Measurements from ENCODE around the gene SLC39A1. TPM values are rescaled to one million over a fixed set of nuclear protein-coding genes. Genes with fewer than 3 reads are reported as not detected.

SLC39A1 gene
- total RNA-seq, 2 experiments from 2014 or later, result 33.5 to 36.4 TPM

- ChIA-PET CTCF (interaction anchor here (1.8 to 5.2 kb wide), 2 partner anchors 9 to 14 kb away, joined by 8 to 38 read pairs; partner anchors contain the start of genes CREB3L4 and DENND4B), POLR2A (interaction anchor here (0.7 to 0.9 kb wide), 2 partner anchors 8 to 169 kb away, joined by 3 to 5 read pairs; no protein-coding TSS in a partner anchor)
- DNase-seq, result no peak
- Mint-ChIP-seq H3K4me1 (peaks cover 70% of the 10 kb centered on the region), H3K9me3 (no peaks in the 10 kb centered on the region), H3K27ac (peak overlapping the region; percentile 92), H3K36me3 (ENCODE audit: low read depth) (peaks cover 28% of the 10 kb centered on the region), H3K4me3 (peak overlapping the region; percentile 96), H3K27me3 (no peaks in the 10 kb centered on the region)
Measured at GRCh38 chr1:153958961-153959260, 4.4 kb downstream of the SLC39A1 start.

- Mint-ChIP-seq H3K36me3 (ENCODE audit: low read depth) (peaks cover 33% of the 10 kb centered on the region), H3K4me3 (peak within 1 kb of the TSS; percentile 96), H3K27ac (peak within 1 kb of the TSS; percentile 92), H3K4me1 (peaks cover 66% of the 10 kb centered on the region), H3K9me3 (no peaks in the 10 kb centered on the region), H3K27me3 (no peaks in the 10 kb centered on the region)
- POLR2A ChIA-PET, result interaction anchor here (0.7 to 1.0 kb wide), 3 partner anchors 8 to 168 kb away, joined by 3 to 5 read pairs (median 5); partner anchors contain the start of gene JTB
- CTCF ChIA-PET, result interaction anchor here (0.6 to 5.2 kb wide), 4 partner anchors 7 to 286 kb away, joined by 3 to 38 read pairs (median 6); partner anchors contain the start of genes CREB3L4 and DENND4B
- DNase-seq, result peak; percentile 99
Measured at GRCh38 chr1:153958111-153958960, 5.0 kb downstream of the SLC39A1 start, which contains the start of gene CRTC2. Gene CRTC2, minus strand, starts transcription at chr1:153958612. Its CDS starts 115 bp downstream, at chr1:153958497.

GRCh38 chr1:153957744-153958110 lies 5.6 kb downstream of the SLC39A1 start:
- Mint-ChIP-seq H3K27me3 (no peaks in the 10 kb centered on the region), H3K27ac (peak overlapping the region; percentile 92), H3K36me3 (ENCODE audit: low read depth) (peaks cover 35% of the 10 kb centered on the region), H3K4me3 (peak overlapping the region; percentile 96), H3K9me3 (no peaks in the 10 kb centered on the region), H3K4me1 (peaks cover 64% of the 10 kb centered on the region)
- peak; percentile 46 for DNase-seq
- POLR2A ChIA-PET, result interaction anchor here (1.0 kb wide), 1 partner anchor 20 kb away, joined by 5 read pairs; the partner anchor contains the start of gene JTB
- CTCF ChIA-PET, result interaction anchor here (0.6 to 5.2 kb wide), 4 partner anchors 8 to 286 kb away, joined by 3 to 38 read pairs (median 6); partner anchors contain the start of genes CREB3L4 and DENND4B

GRCh38 chr1:153956997-153957715 lies 6.2 kb downstream of the SLC39A1 start:
- Mint-ChIP-seq H3K4me3 (peak overlapping the region; percentile 96), H3K36me3 (ENCODE audit: low read depth) (peaks cover 39% of the 10 kb centered on the region), H3K4me1 (peaks cover 58% of the 10 kb centered on the region), H3K27me3 (no peaks in the 10 kb centered on the region), H3K27ac (peak overlapping the region; percentile 92), H3K9me3 (no peaks in the 10 kb centered on the region)
- POLR2A ChIA-PET, result no interaction called here
- no peak for DNase-seq
- CTCF ChIA-PET, result interaction anchor here (0.6 to 5.2 kb wide), 6 partner anchors 9 to 165 kb away, joined by 3 to 38 read pairs (median 4); partner anchors contain the start of genes CREB3L4 and DENND4B

- peaks cover 42% of the 10 kb centered on the region for H3K4me1 Mint-ChIP-seq
- ChIA-PET POLR2A (no interaction called here), CTCF (interaction anchor here (1.1 to 5.2 kb wide), 3 partner anchors 8 to 30 kb away, joined by 3 to 38 read pairs (median 7); partner anchors contain the start of genes DENND4B and SLC39A1)
- peak overlapping the region; percentile 80 for H3K27ac Mint-ChIP-seq
- H3K9me3 Mint-ChIP-seq, result no peaks in the 10 kb centered on the region
- no peaks in the 10 kb centered on the region for H3K27me3 Mint-ChIP-seq
- no peak for DNase-seq
- peaks cover 47% of the 10 kb centered on the region for H3K36me3 Mint-ChIP-seq (ENCODE audit: low read depth)
- no peak overlapping the region for H3K4me3 Mint-ChIP-seq
Measured at GRCh38 chr1:153954826-153955225, 8.5 kb downstream of the SLC39A1 start.

GRCh38 chr1:153953859-153954365 lies 9.4 kb downstream of the SLC39A1 start:
- Mint-ChIP-seq H3K9me3 (no peaks in the 10 kb centered on the region), H3K4me3 (peak overlapping the region; percentile 21), H3K27me3 (no peaks in the 10 kb centered on the region), H3K4me1 (peaks cover 35% of the 10 kb centered on the region), H3K27ac (peak overlapping the region; percentile 54), H3K36me3 (ENCODE audit: low read depth) (peaks cover 47% of the 10 kb centered on the region)
- ChIA-PET CTCF (interaction anchor here (0.5 to 5.2 kb wide), 6 partner anchors 9 to 127 kb away, joined by 3 to 38 read pairs (median 4); partner anchors contain the start of genes DENND4B, RAB13 and SLC39A1), POLR2A (interaction anchor here (0.7 kb wide), 1 partner anchor 14 kb away, joined by 6 read pairs; the partner anchor contains the start of gene CREB3L4)
- DNase-seq, result no peak

GRCh38 chr1:153951801-153952200 lies 11.5 kb downstream of the SLC39A1 start:
- POLR2A ChIA-PET, result no interaction called here
- no peaks in the 10 kb centered on the region for H3K27me3 Mint-ChIP-seq
- H3K4me1 Mint-ChIP-seq, result peaks cover 34% of the 10 kb centered on the region
- no peak for DNase-seq
- no peaks in the 10 kb centered on the region for H3K9me3 Mint-ChIP-seq
- CTCF ChIA-PET, result no interaction called here
- peaks cover 54% of the 10 kb centered on the region for H3K36me3 Mint-ChIP-seq (ENCODE audit: low read depth)
- H3K27ac Mint-ChIP-seq, result no peak overlapping the region
- no peak overlapping the region for H3K4me3 Mint-ChIP-seq

- peaks cover 50% of the 10 kb centered on the region for H3K36me3 Mint-ChIP-seq (ENCODE audit: low read depth)
- ChIA-PET POLR2A (no interaction called here), CTCF (no interaction called here)
Measured at GRCh38 chr1:153951183-153951582, 12.2 kb downstream of the SLC39A1 start.

GRCh38 chr1:153946622-153947241 lies 16.6 kb downstream of the SLC39A1 start, which contains the start of gene DENND4B:
Gene DENND4B, minus strand, starts transcription at chr1:153946718. Its CDS starts 2,344 bp downstream, at chr1:153944374.
- H3K36me3 Mint-ChIP-seq (ENCODE audit: low read depth), result peaks cover 52% of the 10 kb centered on the region

More at GRCh38 chr1:153951183-153951582, 12.2 kb downstream of the SLC39A1 start:
- H3K4me1 Mint-ChIP-seq, result peaks cover 29% of the 10 kb centered on the region
- H3K9me3 Mint-ChIP-seq, result no peaks in the 10 kb centered on the region
- no peaks in the 10 kb centered on the region for H3K27me3 Mint-ChIP-seq
- no peak for DNase-seq
- no peak overlapping the region for H3K4me3 Mint-ChIP-seq
- H3K27ac Mint-ChIP-seq, result no peak overlapping the region

GRCh38 chr1:153945795-153946621 lies 17.3 kb downstream of the SLC39A1 start:
- ChIA-PET CTCF (interaction anchor here (0.9 to 3.9 kb wide), 18 partner anchors 9 to 167 kb away, joined by 3 to 38 read pairs (median 6); partner anchors contain the start of genes CREB3L4, CRTC2, GATAD2B and JTB), POLR2A (interaction anchor here (0.7 to 1.4 kb wide), 3 partner anchors 17 to 44 kb away, joined by 3 to 6 read pairs (median 4); partner anchors contain the start of genes RPS27 and SLC39A1)
- DNase-seq, result peak; percentile 73

More at GRCh38 chr1:153946622-153947241, 16.6 kb downstream of the SLC39A1 start, which contains the start of gene DENND4B:
- ChIA-PET CTCF (interaction anchor here (0.6 to 3.9 kb wide), 19 partner anchors 9 to 490 kb away, joined by 3 to 38 read pairs (median 5); partner anchors contain the start of genes CREB3L4, CRTC2, GATAD2B and JTB), POLR2A (interaction anchor here (0.7 to 1.4 kb wide), 3 partner anchors 16 to 44 kb away, joined by 3 to 6 read pairs (median 4); partner anchors contain the start of genes RPS27 and SLC39A1)
- no peaks in the 10 kb centered on the region for H3K9me3 Mint-ChIP-seq
- H3K27ac Mint-ChIP-seq, result peak within 1 kb of the TSS; percentile 97
- no peaks in the 10 kb centered on the region for H3K27me3 Mint-ChIP-seq
- H3K4me3 Mint-ChIP-seq, result peak within 1 kb of the TSS; percentile 95
- DNase-seq, result peak; percentile 70
- peaks cover 29% of the 10 kb centered on the region for H3K4me1 Mint-ChIP-seq

More at GRCh38 chr1:153945795-153946621, 17.3 kb downstream of the SLC39A1 start:
- H3K9me3 Mint-ChIP-seq, result no peaks in the 10 kb centered on the region
- peaks cover 50% of the 10 kb centered on the region for H3K36me3 Mint-ChIP-seq (ENCODE audit: low read depth)
- peak overlapping the region; percentile 95 for H3K4me3 Mint-ChIP-seq
- H3K27me3 Mint-ChIP-seq, result no peaks in the 10 kb centered on the region
- peaks cover 29% of the 10 kb centered on the region for H3K4me1 Mint-ChIP-seq
- peak overlapping the region; percentile 97 for H3K27ac Mint-ChIP-seq
